Fibroblast of skin of left biceps (primary cell): ENCODE measurements around the gene ANO7.

Experiments used
- DNase-seq, 2 experiments: peaks; one replicate each; pipeline ENCODE4 v3.0.0-alpha.2; 2013; ENCODE audit warnings: low read depth in 2 of 2

Gene ANO7

DNA sequence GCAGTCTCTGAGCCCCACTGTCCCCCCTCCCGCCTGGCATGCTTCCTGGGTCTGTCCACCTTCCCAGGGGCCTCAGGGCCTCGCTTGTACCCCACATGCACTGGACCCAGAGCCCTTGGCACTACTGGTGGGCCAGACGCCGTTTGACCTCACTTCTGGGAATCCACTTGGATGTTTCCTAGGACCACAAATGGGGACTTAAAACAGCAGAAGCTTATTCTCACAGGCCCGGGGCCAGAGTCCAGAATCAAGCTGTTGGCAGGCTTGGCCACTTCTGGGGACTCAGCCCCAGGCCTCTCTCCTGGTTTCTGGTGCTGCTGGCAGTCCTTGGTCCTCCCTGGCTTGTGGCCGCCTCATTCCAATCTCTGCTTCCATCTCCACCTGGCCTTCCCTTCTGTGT lies 19.6 kb downstream of the ANO7 start:
- no peak for DNase-seq

DNA sequence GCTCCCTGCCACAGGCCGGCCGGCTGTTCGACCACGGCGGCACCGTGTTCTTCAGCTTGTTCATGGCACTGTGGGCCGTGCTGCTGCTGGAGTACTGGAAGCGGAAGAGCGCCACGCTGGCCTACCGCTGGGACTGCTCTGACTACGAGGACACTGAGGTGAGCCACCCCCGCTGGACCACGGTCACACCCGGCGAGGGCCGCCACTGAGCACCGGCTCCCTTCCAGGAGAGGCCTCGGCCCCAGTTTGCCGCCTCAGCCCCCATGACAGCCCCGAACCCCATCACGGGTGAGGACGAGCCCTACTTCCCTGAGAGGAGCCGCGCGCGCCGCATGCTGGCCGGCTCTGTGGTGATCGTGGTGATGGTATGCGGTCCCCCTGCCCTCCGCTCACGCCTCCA lies 20.8 kb downstream of the ANO7 start:
- no peak for DNase-seq

DNA sequence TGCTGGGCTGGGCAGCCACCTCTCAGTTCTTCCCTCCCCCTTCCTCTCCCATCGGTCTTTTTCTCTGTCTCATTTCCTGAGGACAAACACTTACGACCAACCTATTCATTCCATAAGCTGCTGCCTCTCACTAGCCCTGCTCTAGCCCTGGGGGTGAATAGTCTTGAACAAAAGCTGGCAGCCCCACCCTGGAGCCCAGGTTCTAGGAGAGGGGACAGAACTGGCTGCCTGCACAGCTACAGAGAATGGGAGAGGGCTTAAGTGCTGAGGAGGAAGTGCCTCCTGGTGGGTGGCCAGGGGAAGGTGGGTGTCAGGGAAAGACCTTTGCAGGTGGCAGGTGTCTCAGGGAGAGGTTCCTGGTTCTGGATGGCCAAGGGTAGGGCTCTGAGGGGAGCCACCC lies 22.8 kb downstream of the ANO7 start:
- no peak for DNase-seq

DNA sequence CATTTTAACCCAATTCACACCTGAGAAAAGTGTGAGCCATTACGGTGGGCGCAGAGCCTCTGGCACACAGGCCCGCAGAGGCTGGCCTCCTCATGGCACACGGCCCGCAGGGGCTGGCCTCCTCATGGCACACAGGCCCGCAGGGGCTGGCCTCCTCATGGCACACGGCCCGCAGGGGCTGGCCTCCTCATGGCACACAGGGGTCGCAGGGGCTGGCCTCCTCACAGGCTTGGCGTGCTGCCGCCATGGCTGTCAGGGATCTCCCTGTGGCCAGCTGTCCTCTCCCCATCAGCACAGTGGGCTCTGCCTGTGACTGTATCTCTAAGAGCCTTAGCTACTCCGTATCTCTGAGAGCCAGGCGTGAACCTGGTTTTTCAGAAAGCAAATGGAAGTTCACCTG lies 24.6 kb downstream of the ANO7 start:
- DNase-seq = no peak

DNA sequence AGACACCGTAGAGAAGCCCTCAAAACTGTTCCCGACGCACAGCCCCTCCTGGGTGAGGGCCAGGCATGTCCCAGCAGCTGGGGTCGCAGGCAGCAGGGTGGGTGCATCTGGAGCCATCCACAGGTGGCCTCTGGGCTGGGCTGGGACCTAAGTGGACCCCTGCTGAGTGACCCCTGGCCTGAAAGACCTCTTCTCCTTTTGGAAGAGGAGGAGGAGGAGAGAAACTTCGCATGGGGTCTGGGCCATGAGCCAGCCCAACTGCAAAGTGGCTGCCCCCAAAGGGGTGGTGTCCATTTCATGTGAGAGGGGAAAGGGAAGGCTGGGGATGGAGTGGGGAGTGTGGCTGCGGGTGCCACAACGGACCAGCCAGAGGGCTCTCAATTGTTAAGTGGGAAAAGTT lies 25.1 kb downstream of the ANO7 start:
- DNase-seq = no peak

DNA sequence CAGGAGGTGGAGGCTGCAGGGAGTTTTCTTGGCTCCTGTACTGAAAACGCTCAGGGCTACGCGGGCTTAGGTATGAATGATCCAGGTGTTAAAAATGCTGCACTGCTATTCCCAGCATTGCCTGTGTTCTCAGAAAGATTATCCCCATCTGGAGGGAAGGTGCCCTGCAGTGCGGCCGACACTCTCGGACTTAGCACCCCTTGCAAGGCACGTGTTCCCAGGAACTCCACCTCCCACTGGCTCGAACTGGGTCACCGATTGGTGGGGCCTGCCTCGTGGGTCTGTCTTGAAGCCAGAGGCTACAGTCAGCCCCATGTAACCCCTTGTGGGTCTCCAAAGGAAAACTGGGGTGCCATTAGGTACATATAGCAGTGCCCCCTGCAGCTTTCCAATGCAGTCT lies 25.7 kb downstream of the ANO7 start:
- no peak for DNase-seq

DNA sequence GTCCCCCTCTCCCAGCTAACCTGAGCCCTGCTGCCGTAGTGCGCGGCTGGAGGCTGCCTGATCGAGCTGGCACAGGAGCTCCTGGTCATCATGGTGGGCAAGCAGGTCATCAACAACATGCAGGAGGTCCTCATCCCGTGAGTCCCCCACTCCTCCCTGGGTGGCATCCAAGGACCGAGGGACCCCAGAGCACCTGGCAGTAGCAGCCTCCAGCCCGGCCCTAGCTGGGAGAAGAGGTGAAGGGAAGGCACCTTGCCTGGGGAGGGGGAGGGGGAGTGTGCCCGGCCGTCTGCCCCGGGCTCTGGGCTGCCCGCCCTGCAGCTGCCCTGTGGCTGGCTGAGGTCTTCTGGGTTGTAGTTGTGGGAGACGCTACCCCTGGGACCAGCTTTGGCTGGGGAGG lies 26.3 kb downstream of the ANO7 start:
- DNase-seq = no peak

DNA sequence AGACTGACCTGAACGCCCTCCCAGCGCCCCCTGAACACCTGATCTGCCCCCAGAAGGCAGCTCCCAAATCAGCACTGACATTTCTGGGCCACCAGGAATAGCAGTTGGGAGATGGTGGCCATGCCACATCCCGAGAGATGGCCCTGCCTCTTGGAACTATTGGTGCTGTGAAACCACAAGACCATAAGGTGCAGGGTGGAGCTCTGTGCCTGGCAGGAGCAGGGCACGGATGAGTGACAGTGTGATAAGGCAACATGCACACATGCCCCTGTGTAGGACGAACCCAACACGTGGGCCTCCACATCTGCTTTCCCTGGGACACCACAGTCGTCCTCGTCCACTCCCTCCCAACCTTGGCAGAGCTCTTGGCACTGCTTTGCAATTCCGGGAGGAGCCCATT lies 26.9 kb downstream of the ANO7 start:
- no peak for DNase-seq

DNA sequence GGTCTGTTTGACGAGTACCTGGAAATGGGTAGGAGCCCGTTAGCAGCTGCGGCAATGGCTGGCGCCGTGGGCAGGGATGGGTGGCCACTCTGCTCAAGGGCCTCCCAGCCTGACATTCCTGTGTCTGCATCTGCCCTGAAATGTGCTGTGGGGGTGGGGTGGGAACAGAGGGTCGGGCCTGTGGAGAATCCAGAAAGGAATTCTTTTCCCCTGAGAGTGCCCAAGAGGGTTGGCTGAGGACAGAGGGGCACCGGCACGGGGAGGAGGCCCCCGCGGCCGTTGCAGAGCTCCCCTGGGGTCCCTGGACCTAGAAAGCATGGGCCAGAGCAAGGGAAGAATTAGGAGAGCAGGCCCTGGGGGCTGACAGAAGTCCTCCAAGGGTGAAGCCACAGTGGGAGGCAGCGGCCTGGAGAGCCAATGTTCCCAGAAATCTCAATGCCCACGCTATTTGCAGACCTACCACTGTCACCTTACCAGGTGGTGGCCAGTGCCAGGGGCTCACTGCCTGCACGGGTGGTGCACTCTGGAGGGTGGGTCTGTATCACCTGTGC lies 27.8 kb downstream of the ANO7 start:
- DNase-seq = no peak

DNA sequence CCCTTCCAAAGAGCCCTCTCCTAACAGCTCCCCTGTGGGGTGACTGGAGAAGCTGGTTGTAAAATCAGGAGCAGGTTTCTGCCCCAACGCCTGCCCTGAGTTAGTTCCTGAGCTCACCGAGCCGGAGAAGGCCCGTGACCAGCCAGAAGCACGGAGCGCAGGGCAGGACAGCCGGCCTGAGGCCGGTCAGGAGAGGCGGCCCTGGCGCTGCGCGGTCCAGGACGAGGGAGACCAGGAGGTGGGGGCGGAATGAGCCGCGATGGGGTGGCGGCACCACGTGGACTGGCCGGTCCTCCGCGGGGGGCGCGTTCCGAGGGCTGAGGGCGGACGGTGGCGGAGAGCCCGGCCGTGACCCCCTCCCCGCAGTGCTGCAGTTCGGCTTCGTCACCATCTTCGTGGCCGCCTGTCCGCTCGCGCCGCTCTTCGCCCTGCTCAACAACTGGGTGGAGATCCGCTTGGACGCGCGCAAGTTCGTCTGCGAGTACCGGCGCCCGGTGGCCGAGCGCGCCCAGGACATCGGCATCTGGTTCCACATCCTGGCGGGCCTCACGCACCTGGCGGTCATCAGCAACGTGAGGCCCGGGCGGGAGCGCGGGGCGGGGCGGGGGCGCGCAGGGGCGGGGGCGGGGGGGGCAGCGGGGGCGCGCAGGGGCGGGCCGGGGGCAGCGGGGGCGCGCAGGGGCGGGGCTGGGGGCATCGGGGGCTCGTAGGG lies 29.0 kb downstream of the ANO7 start:
- DNase-seq = no peak

DNA sequence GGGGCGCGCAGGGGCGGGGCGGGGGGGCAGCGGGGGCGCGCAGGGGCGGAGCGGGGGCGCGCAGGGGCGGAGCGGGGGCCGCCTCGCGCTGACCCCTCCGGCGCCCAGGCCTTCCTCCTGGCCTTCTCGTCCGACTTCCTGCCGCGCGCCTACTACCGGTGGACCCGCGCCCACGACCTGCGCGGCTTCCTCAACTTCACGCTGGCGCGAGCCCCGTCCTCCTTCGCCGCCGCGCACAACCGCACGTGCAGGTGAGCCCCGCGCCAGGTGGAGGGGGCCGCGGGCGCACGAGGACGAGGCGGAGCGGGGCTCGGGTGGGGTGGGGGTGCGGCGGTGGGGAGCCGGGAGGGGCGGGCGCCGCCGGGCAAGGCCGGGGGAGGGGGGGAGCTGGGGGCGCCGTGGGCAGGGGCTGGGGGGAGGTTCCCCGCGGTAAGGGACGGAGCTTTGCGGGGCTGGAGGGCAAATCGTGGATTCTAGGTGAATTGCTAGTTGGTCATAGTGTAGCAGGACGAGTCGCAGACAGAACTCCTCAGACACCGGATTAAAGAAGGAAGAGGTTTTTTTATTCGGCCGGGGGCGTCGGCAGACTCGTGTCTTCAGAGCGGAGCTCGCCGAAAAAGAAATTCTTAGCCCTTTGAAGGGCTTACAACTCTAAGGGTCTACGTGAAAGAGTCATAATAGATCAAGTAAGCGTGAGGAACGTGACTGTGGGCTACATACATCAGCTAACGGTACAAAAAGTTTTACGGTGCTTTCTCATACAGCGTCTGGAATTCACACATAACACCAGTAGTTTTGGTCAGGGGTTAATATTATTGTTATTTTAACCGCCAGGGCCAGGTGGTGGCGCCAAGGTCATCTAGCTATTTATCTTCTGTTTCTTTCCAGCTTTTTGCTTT lies 29.9 kb downstream of the ANO7 start:
- no peak for DNase-seq

DNA sequence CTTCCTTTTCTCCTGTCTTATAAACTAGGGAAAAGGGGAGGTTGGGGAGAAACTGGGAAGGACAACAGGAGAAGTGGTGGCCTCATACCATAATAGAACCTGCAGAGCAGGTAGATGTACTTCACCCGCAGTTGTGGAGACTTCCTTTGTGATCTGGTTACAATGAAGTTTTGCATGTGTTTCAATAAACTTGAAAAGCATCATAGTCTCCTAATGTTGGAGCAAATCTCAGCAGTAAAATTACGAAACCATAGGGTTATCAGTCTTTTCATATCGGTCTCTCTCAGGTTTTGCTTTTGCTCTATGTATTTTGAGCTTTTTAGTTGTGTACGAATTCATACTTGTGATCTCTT lies 30.5 kb downstream of the ANO7 start:
- DNase-seq = no peak

DNA sequence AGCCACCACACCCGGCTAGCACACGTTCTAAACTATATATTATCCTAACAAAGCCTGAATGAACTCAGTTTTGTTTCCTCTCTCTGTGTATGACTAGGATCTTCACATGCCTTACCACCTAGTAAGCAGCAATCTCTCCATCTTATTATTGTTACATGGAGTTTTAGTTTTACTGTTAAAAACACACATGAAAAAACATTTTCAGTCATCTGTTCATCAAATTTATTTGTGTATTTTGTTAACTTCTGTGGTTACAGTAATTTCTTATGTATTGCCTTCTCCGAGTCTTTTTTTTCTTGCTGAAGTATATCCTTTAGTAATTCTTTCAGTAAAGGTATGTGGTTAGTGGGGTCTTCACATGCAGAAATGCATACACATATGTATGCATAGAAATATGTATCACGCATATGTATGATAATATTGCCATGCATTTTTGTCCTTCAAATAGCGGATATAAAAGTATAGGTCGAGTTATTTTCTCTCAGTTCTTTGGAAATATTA lies 31.4 kb downstream of the ANO7 start:
- DNase-seq = no peak

DNA sequence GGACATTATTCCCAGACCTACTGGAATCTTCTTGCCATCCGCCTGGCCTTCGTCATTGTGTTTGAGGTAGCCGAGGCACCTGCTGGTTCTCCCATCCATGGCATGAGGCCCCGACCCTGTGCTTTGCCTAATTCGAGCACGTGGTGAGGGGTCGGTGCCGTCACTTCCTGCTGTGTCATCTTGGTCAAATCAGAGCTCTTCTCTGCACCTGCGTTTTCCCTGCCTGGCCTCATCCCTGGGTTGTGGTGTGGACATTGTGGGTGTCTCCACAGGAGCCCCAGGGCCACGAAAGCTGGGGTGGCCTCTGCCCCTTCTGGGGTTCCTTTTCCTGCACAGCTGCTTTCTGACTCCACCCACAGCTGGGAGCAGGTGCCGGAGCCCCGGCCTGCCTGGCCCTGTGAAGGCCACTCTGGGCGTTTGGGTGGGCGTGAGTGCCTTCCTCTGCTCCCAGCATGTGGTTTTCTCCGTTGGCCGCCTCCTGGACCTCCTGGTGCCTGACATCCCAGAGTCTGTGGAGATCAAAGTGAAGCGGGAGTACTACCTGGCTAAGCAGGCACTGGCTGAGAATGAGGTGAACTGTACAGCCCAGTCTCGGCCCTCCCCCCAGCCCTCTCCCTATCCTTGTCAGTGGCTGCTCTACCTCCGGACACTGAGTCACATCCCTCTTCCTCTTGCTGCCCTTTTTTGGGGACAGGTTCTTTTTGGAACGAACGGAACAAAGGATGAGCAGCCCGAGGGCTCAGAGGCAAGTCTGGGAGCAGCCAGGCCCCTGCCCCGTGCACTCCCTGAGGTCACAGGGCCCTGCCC lies 34.9 kb downstream of the ANO7 start:
- DNase-seq = no peak

DNA sequence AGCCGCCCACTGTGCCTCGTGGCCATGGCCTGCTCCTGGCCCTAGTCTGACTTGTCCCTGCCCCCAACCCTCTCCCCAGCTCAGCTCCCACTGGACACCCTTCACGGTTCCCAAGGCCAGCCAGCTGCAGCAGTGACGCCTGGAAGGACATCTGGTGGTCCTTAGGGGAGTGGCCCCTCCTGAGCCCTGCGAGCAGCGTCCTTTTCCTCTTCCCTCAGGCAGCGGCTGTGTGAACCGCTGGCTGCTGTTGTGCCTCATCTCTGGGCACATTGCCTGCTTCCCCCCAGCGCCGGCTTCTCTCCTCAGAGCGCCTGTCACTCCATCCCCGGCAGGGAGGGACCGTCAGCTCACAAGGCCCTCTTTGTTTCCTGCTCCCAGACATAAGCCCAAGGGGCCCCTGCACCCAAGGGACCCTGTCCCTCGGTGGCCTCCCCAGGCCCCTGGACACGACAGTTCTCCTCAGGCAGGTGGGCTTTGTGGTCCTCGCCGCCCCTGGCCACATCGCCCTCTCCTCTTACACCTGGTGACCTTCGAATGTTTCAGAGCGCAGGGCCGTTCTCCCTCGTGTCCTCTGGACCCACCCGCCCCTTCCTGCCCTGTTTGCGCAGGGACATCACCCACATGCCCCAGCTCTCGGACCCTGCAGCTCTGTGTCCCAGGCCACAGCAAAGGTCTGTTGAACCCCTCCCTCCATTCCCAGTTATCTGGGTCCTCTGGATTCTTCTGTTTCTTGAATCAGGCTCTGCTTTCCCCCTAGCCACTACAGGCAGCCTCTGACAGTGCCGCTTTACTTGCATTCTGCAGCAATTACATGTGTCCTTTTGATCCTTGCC lies 35.8 kb downstream of the ANO7 start:
- no peak for DNase-seq

DNA sequence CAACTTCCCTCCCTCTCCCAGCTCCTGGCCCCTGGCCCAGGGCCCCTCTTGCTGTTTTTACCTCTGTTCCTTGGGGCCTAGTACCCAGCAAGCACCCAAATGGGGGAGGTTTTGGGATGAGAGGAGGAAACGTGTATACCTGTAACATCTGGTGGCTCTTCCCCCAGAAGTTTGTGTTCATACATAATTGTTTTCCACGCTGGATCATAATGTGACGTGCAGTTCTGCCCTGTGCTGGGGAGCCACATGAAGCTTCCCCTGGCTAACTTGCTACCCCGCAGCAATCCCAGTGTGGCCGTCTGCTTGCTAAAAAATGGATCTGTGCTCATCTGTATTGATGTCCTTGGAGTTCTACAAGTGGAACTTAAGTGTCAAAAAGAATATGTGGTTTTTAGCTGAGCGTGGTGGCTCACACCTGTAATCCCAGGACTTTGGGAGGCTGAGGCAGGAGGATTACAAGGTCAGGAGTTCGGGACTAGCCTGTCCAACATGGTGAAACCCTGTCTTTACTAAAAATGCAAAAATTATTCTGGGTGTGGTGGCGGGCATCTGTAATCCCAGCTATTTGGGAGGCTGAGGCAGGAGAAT lies 36.5 kb downstream of the ANO7 start:
- DNase-seq = no peak

DNA sequence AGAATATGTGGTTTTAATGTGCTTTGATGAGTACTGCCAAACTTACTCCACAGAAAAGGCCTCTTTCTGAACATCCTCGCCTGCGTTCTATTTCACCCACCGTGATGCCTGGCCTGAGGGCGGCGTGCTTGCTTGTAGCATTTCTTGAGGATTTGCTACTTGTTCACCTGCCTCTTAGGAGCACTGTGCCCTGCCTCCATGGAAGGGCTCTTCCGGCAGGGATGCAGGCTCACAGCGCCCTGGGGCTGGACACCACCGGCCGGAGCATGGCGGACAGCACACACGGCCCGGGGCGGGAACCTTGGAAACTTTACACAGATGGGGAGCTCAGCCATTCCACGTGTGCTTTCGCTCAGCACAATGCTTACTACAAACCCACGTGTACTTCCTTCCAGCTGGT lies 37.1 kb downstream of the ANO7 start:
- no peak for DNase-seq

DNA sequence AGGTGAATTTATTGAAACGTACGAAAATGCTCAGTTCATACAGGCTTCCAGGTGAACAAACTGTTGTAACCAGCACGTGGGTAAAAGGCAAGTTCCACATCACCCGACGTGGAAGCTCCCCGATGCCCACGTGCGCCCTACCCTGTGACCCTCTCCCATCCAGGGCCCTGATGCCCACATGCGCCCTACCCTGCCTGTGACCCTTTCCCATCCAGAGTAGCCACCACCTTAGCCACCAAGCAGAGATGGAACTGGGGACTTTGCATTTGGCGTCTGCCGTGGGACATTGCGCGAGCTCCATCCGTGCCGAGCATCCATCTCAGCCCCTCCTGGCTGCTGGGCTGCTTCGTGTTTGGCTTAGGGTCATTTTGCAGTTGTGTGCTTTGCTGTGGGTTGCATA lies 37.5 kb downstream of the ANO7 start:
- no peak for DNase-seq

DNA sequence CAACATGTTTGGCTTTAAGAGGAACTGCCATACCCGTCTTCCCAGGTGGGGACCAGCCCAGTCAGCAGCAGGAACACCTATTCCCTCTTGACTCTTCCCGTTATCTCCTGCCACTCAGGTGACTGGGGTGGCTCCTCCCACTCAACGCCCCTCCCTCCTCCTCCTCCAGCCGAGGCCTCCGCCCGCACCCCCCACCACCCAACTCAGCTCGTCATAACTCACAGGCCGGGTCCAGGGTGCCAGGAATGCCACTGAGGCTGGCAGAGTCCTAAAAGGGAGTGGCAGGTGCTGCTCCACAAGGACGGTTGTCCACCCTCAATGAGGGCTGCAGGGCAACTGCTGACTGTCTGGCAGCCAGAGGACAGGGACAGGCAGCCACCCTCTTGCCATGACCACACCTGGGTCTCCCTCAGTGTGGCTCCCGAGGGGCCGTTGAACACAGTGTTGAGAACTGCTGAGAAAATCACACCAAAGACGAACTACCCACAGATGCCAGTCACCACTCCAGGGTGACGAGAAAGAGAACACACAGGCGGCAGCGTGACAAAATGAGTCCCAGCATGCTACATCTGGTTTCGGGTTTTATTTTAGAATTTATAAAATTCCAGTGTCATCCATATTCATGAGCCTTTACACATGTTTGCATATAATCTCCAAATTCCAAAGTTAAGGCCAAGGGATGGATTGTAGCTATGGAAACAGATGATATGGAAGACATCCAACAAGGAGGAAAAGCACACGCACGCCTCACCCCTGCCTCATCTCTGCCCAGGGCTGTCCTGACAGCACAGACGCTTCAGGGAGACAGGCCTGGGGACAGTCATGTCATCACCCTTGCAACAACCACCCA lies 38.5 kb downstream of the ANO7 start:
- DNase-seq = no peak

DNA sequence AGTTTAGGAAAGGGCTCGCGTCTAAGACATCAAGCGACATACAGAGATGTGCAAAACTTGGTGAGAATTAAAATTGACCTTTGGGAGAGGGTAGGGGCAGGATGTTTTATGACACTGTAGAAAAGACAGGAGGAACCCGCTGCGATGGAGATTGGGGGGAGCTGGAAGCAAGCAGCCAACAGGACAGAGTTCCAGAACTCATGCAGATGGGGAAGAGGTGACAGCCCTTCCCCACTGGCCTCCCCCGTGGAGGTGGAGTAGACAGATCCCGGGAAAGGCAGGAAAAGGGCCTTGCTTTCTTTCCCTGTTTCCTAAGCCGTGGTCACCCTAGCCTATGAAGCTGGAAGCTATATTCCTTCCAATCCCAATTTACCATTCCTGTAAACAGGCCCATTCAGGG lies 39.1 kb downstream of the ANO7 start:
- DNase-seq = no peak
